ENCODE results near the gene ARG2. TPM values are rescaled to one million over a fixed set of nuclear protein-coding genes. Genes with fewer than 3 reads are reported as not detected.

Gene ARG2
- total RNA-seq, 1 experiment from 2014 or later = 8.6 TPM

DNA sequence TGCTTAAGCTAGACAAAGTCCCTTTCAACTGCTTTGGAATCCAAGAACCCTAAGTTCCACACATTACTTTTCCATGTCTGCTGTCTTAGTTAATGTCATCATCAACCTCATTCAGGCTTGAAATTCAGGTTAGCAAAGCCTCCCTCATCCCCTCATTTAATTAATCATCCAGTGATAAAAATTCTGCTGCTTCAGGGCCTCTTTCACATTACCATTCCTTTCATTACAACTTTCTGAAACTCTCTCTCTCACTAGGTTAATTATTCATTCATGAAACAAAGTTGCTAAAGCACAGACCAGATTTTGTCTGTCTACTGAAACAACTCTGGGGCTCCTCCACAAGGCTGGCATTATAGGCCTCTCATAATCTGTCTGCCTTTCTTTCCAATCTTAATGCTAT lies 64.1 kb downstream of the ARG2 start:
- ChIA-PET CTCF (interaction anchor here (0.6 kb wide), 1 partner anchor 157 kb away, joined by 3 read pairs; no protein-coding TSS in a partner anchor), POLR2A (ENCODE audit: unreplicated experiment) (no interaction called here)
- no peak for TF ChIP-seq EZH2 (IDR thresholded peaks at IDR 0.05; ENCODE audit: low read depth)
- intact Hi-C loops (cut with micrococcal nuclease; ENCODE audit: unreplicated experiment) = no loop called here
- Histone ChIP-seq H3K4me3 (no peak overlapping the region), H3K9me3 (ENCODE audit: insufficient read depth, low read depth) (no peaks in the 10 kb centered on the region), H3K79me2 (ENCODE audit: low read depth) (peaks cover 19% of the 10 kb centered on the region), H3K9me2 (ENCODE audit: insufficient read depth) (no peaks in the 10 kb centered on the region), H3K27me3 (ENCODE audit: insufficient read depth, low read depth) (no peaks in the 10 kb centered on the region), H3F3A (ENCODE audit: insufficient read depth, low read depth) (peaks cover 39% of the 10 kb centered on the region), H3K27ac (no peak overlapping the region), H3K36me3 (ENCODE audit: low read depth) (peaks cover 55% of the 10 kb centered on the region), H2AFZ (no peak overlapping the region), H4K20me1 (ENCODE audit: insufficient read depth) (peaks cover 4% of the 10 kb centered on the region), H3K4me1 (replicated peaks; ENCODE audit: insufficient read depth) (peaks cover 27% of the 10 kb centered on the region), H3K4me2 (no peak overlapping the region)
- DNase-seq = no peak
- BruUV-seq (replicated peaks) = no TSS peak

GRCh38 chr14:67690011-67690410 lies 70.3 kb downstream of the ARG2 start:
- Histone ChIP-seq H3K27ac (no peak overlapping the region), H3K9me2 (ENCODE audit: insufficient read depth) (no peaks in the 10 kb centered on the region), H3K9me3 (ENCODE audit: insufficient read depth, low read depth) (no peaks in the 10 kb centered on the region), H3K79me2 (ENCODE audit: low read depth) (peaks cover 29% of the 10 kb centered on the region), H3K36me3 (ENCODE audit: low read depth) (peaks cover 62% of the 10 kb centered on the region), H3K4me3 (no peak overlapping the region), H2AFZ (no peak overlapping the region), H3K4me1 (replicated peaks; ENCODE audit: insufficient read depth) (peaks cover 19% of the 10 kb centered on the region), H3K4me2 (no peak overlapping the region), H3F3A (ENCODE audit: insufficient read depth, low read depth) (peaks cover 6% of the 10 kb centered on the region; the same call in 1 of the 2 replicates), H4K20me1 (ENCODE audit: insufficient read depth) (no peaks in the 10 kb centered on the region; the same call in 1 of the 2 replicates), H3K27me3 (ENCODE audit: insufficient read depth, low read depth) (no peaks in the 10 kb centered on the region)
- BruUV-seq (replicated peaks) = no TSS peak
- POLR2A ChIA-PET (ENCODE audit: unreplicated experiment) = interaction anchor here (0.7 kb wide), 1 partner anchor 758 kb away, joined by 4 read pairs; no protein-coding TSS in a partner anchor
- DNase-seq = peak in 1 of 2 experiments; percentile 45
- TF ChIP-seq EZH2 (IDR thresholded peaks at IDR 0.05; ENCODE audit: low read depth) = no peak
- TF ChIP-seq, protein P1, sequence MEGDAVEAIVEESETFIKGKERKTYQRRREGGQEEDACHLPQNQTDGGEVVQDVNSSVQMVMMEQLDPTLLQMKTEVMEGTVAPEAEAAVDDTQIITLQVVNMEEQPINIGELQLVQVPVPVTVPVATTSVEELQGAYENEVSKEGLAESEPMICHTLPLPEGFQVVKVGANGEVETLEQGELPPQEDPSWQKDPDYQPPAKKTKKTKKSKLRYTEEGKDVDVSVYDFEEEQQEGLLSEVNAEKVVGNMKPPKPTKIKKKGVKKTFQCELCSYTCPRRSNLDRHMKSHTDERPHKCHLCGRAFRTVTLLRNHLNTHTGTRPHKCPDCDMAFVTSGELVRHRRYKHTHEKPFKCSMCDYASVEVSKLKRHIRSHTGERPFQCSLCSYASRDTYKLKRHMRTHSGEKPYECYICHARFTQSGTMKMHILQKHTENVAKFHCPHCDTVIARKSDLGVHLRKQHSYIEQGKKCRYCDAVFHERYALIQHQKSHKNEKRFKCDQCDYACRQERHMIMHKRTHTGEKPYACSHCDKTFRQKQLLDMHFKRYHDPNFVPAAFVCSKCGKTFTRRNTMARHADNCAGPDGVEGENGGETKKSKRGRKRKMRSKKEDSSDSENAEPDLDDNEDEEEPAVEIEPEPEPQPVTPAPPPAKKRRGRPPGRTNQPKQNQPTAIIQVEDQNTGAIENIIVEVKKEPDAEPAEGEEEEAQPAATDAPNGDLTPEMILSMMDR (conservative IDR thresholded peaks at IDR 0.05) = no peak
- CTCF ChIA-PET = no interaction called here
- intact Hi-C loops (cut with micrococcal nuclease; ENCODE audit: unreplicated experiment) = no loop called here

DNA sequence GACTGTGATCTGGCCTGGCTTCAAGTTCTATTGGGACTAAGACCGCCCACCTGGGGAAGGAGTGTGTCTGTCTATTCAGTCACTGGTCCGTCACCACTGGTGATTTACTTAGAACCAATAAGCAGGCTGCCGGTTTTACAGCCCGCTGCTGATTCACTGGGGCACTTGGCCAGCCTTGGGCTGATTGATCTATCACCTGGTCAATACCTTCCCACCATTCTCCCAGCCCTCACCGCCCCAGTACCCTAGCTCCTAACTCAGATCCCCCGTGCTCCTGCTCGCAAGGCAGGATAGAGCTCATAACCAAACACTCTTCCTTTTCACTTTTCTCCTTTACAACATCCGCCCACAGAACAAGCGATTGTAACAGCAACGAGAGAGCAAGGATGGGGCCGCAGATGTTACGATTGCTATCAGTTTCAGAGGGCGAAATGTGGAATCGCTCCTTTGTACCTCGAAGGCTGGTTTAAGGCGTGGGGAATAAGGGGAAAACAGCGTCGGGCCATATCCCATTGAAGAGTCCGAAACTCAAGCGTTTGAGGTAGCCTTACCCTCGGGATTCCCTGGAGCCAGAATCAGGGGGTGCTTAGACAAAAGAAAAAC lies 75.2 kb downstream of the ARG2 start:
- POLR2A ChIA-PET (ENCODE audit: unreplicated experiment) = interaction anchor here (0.5 to 1.0 kb wide), 6 partner anchors 9 to 1335 kb away, joined by 3 to 7 read pairs (median 4); partner anchors contain the start of gene GPHN
- TF ChIP-seq, protein P1 (conservative IDR thresholded peaks at IDR 0.05) = no peak
- TF ChIP-seq EZH2 (IDR thresholded peaks at IDR 0.05; ENCODE audit: low read depth) = no peak
- peak overlapping the region; percentile 91 for H2AFZ ChIP-seq
- peaks cover 31% of the 10 kb centered on the region for H3K79me2 ChIP-seq (ENCODE audit: low read depth)
- intact Hi-C loops (cut with micrococcal nuclease; ENCODE audit: unreplicated experiment) = loop anchor here (1.0 to 2.0 kb wide), 2 partner anchors 21 to 76 kb away; partner anchors contain the start of genes ARG2 and VTI1B
- H3K4me3 ChIP-seq = peak overlapping the region; percentile 97
- peak overlapping the region; percentile 78 for H3K27ac ChIP-seq
- H3K9me2 ChIP-seq (ENCODE audit: insufficient read depth) = no peaks in the 10 kb centered on the region
- H3K4me2 ChIP-seq = peak overlapping the region; percentile 74
- TSS peak; percentile 100 for BruUV-seq (replicated peaks)
- CTCF ChIA-PET = interaction anchor here (0.8 to 1.1 kb wide), 3 partner anchors 9 to 76 kb away, joined by 3 to 7 read pairs (median 4); no protein-coding TSS in a partner anchor
- H3F3A ChIP-seq (ENCODE audit: insufficient read depth, low read depth) = peaks cover 8% of the 10 kb centered on the region; the same call in 1 of the 2 replicates
- DNase-seq = peak; percentile 82 to 97
- no peaks in the 10 kb centered on the region for H3K27me3 ChIP-seq (ENCODE audit: insufficient read depth, low read depth)
- H3K36me3 ChIP-seq (ENCODE audit: low read depth) = peaks cover 29% of the 10 kb centered on the region
- H4K20me1 ChIP-seq (ENCODE audit: insufficient read depth) = no peaks in the 10 kb centered on the region; the same call in 1 of the 2 replicates
- H3K4me1 ChIP-seq (replicated peaks; ENCODE audit: insufficient read depth) = peaks cover 19% of the 10 kb centered on the region
- H3K9me3 ChIP-seq (ENCODE audit: insufficient read depth, low read depth) = no peaks in the 10 kb centered on the region
